Mucosa of stomach (tissue), 1 donor: ENCODE measurements around the gene IL4I1.

Experiments
- H3K27me3 ChIP-seq: one replicate; pipeline ENCODE4 v1.7.0; 2013; ENCODE audit warnings: mild to moderate bottlenecking, low read length; ENCODE audit not compliant: control insufficient read depth, insufficient read depth
- H3K36me3 ChIP-seq: one replicate; pipeline ENCODE4 v1.7.0; 2013; ENCODE audit warnings: low read length; ENCODE audit not compliant: control insufficient read depth, insufficient read depth
- H3K4me1 ChIP-seq: one replicate; pipeline ENCODE4 v1.7.0; 2013; ENCODE audit warnings: mild to moderate bottlenecking, low read length; ENCODE audit not compliant: control insufficient read depth, insufficient read depth
- H3K4me3 ChIP-seq: one replicate; pipeline ENCODE4 v1.7.0; 2013; ENCODE audit warnings: low read length
- H3K9ac ChIP-seq: one replicate; pipeline ENCODE4 v1.7.0; 2013; ENCODE audit warnings: mild to moderate bottlenecking, low read length, moderate library complexity
- H3K9me3 ChIP-seq: one replicate; pipeline ENCODE4 v1.7.0; 2013; ENCODE audit warnings: mild to moderate bottlenecking, low read length, moderate library complexity; ENCODE audit not compliant: control insufficient read depth
- donor health status: Pancreatic carcinoma.

IL4I1 gene

GRCh38 chr19:49872245-49873128 lies 24.2 kb downstream of the IL4I1 start:
- Histone ChIP-seq H3K9ac (no peak overlapping the region), H3K36me3 (no peaks in the 10 kb centered on the region), H3K4me3 (no peak overlapping the region), H3K4me1 (peaks cover 26% of the 10 kb centered on the region), H3K27me3 (no peaks in the 10 kb centered on the region), H3K9me3 (no peaks in the 10 kb centered on the region)

- Histone ChIP-seq H3K9me3 (no peaks in the 10 kb centered on the region), H3K27me3 (no peaks in the 10 kb centered on the region), H3K4me3 (no peak overlapping the region), H3K9ac (no peak overlapping the region), H3K4me1 (peaks cover 30% of the 10 kb centered on the region), H3K36me3 (no peaks in the 10 kb centered on the region)
Observed at GRCh38 chr19:49871349-49871985, 25.2 kb downstream of the IL4I1 start.

- Histone ChIP-seq H3K4me3 (peak overlapping the region; percentile 49), H3K9me3 (no peaks in the 10 kb centered on the region), H3K4me1 (peaks cover 37% of the 10 kb centered on the region), H3K9ac (peak overlapping the region; percentile 66), H3K27me3 (no peaks in the 10 kb centered on the region), H3K36me3 (no peaks in the 10 kb centered on the region)
Observed at GRCh38 chr19:49870309-49870901, 26.3 kb downstream of the IL4I1 start.

GRCh38 chr19:49869484-49870308 lies 27.0 kb downstream of the IL4I1 start:
- H3K9me3 ChIP-seq: no peaks in the 10 kb centered on the region
- no peaks in the 10 kb centered on the region for H3K27me3 ChIP-seq
- peaks cover 40% of the 10 kb centered on the region for H3K4me1 ChIP-seq
- peak overlapping the region; percentile 66 for H3K9ac ChIP-seq
- peak overlapping the region; percentile 49 for H3K4me3 ChIP-seq
- peaks cover under 1% of the 10 kb centered on the region for H3K36me3 ChIP-seq

GRCh38 chr19:49869009-49869483 lies 27.6 kb downstream of the IL4I1 start:
- no peaks in the 10 kb centered on the region for H3K9me3 ChIP-seq
- H3K4me3 ChIP-seq: peak overlapping the region; percentile 38
- peaks cover 7% of the 10 kb centered on the region for H3K36me3 ChIP-seq
- H3K27me3 ChIP-seq: no peaks in the 10 kb centered on the region
- H3K9ac ChIP-seq: peak overlapping the region; percentile 22
- H3K4me1 ChIP-seq: peaks cover 43% of the 10 kb centered on the region

GRCh38 chr19:49866933-49867782 lies 29.5 kb downstream of the IL4I1 start, which contains the start of gene PNKP:
Gene PNKP, minus strand, starts transcription at chr19:49867576. Its CDS starts 372 bp downstream, at chr19:49867204.
- peak within 1 kb of the TSS; percentile 82 for H3K9ac ChIP-seq
- peaks cover 11% of the 10 kb centered on the region for H3K36me3 ChIP-seq
- peak within 1 kb of the TSS; percentile 92 for H3K4me3 ChIP-seq
- no peaks in the 10 kb centered on the region for H3K27me3 ChIP-seq
- H3K9me3 ChIP-seq: no peaks in the 10 kb centered on the region
- peaks cover 43% of the 10 kb centered on the region for H3K4me1 ChIP-seq

- no peaks in the 10 kb centered on the region for H3K27me3 ChIP-seq
- H3K9ac ChIP-seq: no peak overlapping the region
- peaks cover 18% of the 10 kb centered on the region for H3K36me3 ChIP-seq
- no peak overlapping the region for H3K4me3 ChIP-seq
- H3K9me3 ChIP-seq: no peaks in the 10 kb centered on the region
- peaks cover 42% of the 10 kb centered on the region for H3K4me1 ChIP-seq
Observed at GRCh38 chr19:49864890-49865289, 31.8 kb downstream of the IL4I1 start.

GRCh38 chr19:49863935-49864320 lies 32.8 kb downstream of the IL4I1 start:
- Histone ChIP-seq H3K36me3 (peaks cover 22% of the 10 kb centered on the region), H3K4me3 (no peak overlapping the region), H3K27me3 (no peaks in the 10 kb centered on the region), H3K9me3 (no peaks in the 10 kb centered on the region), H3K9ac (no peak overlapping the region), H3K4me1 (peaks cover 42% of the 10 kb centered on the region)

GRCh38 chr19:49863254-49863934 lies 33.3 kb downstream of the IL4I1 start:
- no peaks in the 10 kb centered on the region for H3K9me3 ChIP-seq
- no peak overlapping the region for H3K4me3 ChIP-seq
- no peak overlapping the region for H3K9ac ChIP-seq
- peaks cover 22% of the 10 kb centered on the region for H3K36me3 ChIP-seq
- peaks cover 39% of the 10 kb centered on the region for H3K4me1 ChIP-seq
- no peaks in the 10 kb centered on the region for H3K27me3 ChIP-seq

GRCh38 chr19:49862391-49863253 lies 34.1 kb downstream of the IL4I1 start:
- H3K9ac ChIP-seq: no peak overlapping the region
- H3K4me3 ChIP-seq: no peak overlapping the region
- H3K4me1 ChIP-seq: peaks cover 35% of the 10 kb centered on the region
- H3K9me3 ChIP-seq: no peaks in the 10 kb centered on the region
- H3K27me3 ChIP-seq: no peaks in the 10 kb centered on the region
- peaks cover 24% of the 10 kb centered on the region for H3K36me3 ChIP-seq
